ENCODE data around the gene OCRL. TPM values are rescaled to one million over a fixed set of nuclear protein-coding genes. Genes with fewer than 3 reads are reported as not detected.
"Not testable (repeated sequence)": the region's sequence is repeated elsewhere in the genome, so short reads cannot be mapped to it uniquely, and the experiment has no call there.

OCRL gene
- total RNA-seq, 1 donor from 2014 or later = 18.2 TPM

DNA sequence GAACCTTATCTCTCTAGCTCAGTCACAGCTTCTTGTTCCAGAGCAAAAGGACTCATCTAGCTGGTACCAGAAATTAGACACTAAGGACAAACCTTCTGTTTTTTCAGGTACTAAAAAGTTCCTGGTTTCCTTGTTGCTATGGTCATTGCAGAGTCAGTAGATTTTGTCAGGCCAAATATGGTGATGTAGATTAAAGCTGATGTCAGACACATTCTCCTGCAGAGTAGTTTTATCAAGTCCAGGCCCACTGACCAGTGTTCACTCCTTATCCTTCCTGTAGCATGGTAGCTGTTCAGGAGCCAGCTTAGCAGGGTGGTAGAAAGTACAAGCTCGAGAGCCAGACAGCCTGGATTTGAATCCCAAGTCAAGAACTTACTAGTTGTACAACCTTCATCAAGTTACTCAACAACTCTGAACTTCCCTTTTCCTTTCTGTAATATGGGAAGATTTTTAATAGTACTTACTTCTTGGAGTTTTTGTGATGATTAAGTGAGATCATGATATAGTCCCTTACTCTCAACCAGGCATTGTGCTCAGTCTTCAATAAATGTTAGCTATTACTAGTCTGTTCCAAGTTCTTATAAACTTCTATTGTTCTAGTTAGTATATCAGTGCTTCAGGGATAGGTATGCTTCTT is 17.9 kb downstream of the OCRL start:
- no peak for FAIRE-seq

DNA sequence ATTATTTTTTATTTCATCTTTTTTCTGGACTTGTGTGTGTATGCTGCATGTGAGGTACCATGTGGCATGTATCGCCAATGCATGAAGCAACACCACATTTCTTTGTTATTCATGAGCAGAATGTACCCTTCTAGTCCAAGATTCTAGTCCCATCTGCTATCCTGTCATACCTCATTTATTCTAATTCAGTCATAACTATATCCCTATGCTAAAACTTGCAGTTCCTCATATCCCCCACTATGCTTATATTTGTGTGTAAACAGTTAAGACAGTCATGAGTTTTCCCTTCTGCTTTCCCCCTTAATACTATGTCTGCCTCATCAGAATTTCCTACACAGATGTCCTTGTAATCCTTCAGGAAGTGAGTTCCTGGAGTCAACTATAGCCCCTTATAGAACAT is 19.7 kb downstream of the OCRL start:
- no peaks in the 10 kb centered on the region for H3K36me3 ChIP-seq (ENCODE audit: control insufficient read depth, insufficient read depth, low read length)
- DNase-seq (ENCODE audit: low read depth) = no peak
- TF ChIP-seq, protein P1, sequence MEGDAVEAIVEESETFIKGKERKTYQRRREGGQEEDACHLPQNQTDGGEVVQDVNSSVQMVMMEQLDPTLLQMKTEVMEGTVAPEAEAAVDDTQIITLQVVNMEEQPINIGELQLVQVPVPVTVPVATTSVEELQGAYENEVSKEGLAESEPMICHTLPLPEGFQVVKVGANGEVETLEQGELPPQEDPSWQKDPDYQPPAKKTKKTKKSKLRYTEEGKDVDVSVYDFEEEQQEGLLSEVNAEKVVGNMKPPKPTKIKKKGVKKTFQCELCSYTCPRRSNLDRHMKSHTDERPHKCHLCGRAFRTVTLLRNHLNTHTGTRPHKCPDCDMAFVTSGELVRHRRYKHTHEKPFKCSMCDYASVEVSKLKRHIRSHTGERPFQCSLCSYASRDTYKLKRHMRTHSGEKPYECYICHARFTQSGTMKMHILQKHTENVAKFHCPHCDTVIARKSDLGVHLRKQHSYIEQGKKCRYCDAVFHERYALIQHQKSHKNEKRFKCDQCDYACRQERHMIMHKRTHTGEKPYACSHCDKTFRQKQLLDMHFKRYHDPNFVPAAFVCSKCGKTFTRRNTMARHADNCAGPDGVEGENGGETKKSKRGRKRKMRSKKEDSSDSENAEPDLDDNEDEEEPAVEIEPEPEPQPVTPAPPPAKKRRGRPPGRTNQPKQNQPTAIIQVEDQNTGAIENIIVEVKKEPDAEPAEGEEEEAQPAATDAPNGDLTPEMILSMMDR (IDR thresholded peaks at IDR 0.05; ENCODE audit: insufficient read depth, low read length, severe bottlenecking) = no peak
- no peaks in the 10 kb centered on the region for H3K27me3 ChIP-seq (ENCODE audit: control insufficient read depth, insufficient read depth, low read length)
- no peak for FAIRE-seq
- no peak overlapping the region for H3K4me3 ChIP-seq (ENCODE audit: low read depth, low read length)

More for the DNA sequence above, 17.9 kb downstream of the OCRL start:
- no peaks in the 10 kb centered on the region for H3K27me3 ChIP-seq (ENCODE audit: control insufficient read depth, insufficient read depth, low read length)
- H3K4me3 ChIP-seq (ENCODE audit: low read depth, low read length) = no peak overlapping the region
- TF ChIP-seq, protein P1 (IDR thresholded peaks at IDR 0.05; ENCODE audit: insufficient read depth, low read length, severe bottlenecking) = no peak
- H3K36me3 ChIP-seq (ENCODE audit: control insufficient read depth, insufficient read depth, low read length) = no peaks in the 10 kb centered on the region
- DNase-seq (ENCODE audit: low read depth) = no peak

DNA sequence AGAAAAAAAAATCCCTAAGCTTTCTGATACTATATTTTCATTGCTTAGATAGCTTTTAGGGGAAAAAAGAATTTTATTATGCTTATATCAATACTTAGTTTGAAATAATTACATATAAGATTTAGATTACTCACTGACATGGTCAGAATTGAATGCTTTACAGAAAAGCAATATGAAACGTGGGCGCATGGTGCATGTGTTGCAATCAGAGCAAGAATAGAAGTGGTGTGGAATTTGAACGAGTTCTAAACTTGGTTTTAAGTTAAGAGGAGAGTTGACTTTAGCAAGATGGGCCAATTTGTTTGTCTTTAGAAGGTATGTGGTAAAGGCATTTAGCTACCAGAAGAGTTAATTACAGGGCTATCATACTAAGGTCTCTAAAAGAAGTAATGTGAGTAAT is 21.4 kb downstream of the OCRL start:
- H3K36me3 ChIP-seq (ENCODE audit: control insufficient read depth, insufficient read depth, low read length) = peaks cover 2% of the 10 kb centered on the region

DNA sequence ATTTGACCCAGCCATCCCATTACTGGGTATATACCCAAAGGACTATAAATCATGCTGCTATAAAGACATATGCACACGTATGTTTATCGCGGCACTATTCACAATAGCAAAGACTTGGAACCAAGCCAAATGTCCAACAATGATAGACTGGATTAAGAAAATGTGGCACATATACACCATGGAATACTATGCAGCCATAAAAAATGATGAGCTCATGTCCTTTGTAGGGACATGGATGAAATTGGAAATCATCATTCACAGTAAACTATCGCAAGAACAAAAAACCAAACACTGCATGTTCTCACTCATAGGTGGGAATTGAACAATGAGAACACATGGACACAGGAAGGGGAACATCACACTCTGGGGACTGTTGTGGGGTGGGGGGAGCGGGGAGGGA is 24.3 kb downstream of the OCRL start:
- not testable (repeated sequence) for H3K27me3 ChIP-seq (ENCODE audit: control insufficient read depth, insufficient read depth, low read length); FAIRE-seq; H3K36me3 ChIP-seq (ENCODE audit: control insufficient read depth, insufficient read depth, low read length); DNase-seq (ENCODE audit: low read depth); H3K4me3 ChIP-seq (ENCODE audit: low read depth, low read length)

More for the DNA sequence above, 21.4 kb downstream of the OCRL start:
- FAIRE-seq (no peak), DNase-seq (ENCODE audit: low read depth) (no peak)
- Histone ChIP-seq H3K27me3 (ENCODE audit: control insufficient read depth, insufficient read depth, low read length) (no peaks in the 10 kb centered on the region), H3K4me3 (ENCODE audit: low read depth, low read length) (no peak overlapping the region)
- TF ChIP-seq, protein P1 (IDR thresholded peaks at IDR 0.05; ENCODE audit: insufficient read depth, low read length, severe bottlenecking) = no peak

DNA sequence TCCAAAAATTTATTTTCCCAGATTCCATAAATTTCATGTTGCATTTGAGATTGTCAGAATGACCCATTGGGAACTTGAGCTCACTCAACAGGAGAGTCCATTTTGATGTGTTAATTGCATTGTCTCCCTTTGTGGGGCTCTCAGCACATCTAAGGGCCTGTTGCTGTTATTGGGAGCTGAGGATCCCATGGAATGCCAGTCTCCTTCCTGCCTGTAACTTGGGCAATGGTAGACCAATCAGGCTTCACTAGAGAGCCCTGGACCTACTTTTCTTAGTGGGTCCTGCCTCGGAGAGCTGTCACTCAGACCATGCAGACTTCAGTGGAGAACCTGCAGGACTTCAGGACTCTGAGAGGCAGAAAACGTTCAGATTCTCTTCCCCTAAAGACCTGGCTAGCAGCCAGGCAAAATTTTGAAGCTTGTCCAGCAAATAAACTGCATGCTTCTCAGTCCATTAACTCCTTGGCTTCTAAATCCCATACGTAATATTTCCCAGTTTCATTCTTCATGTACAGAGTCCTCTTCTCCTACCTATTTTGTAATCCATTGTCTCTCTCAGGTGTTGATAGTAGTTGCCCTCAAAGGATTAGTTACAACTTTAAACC is 25.1 kb downstream of the OCRL start:
- DNase-seq (ENCODE audit: low read depth) (no peak), FAIRE-seq (no peak)
- Histone ChIP-seq H3K4me3 (ENCODE audit: low read depth, low read length) (no peak overlapping the region), H3K36me3 (ENCODE audit: control insufficient read depth, insufficient read depth, low read length) (peaks cover 2% of the 10 kb centered on the region), H3K27me3 (ENCODE audit: control insufficient read depth, insufficient read depth, low read length) (no peaks in the 10 kb centered on the region)
- TF ChIP-seq, protein P1 (IDR thresholded peaks at IDR 0.05; ENCODE audit: insufficient read depth, low read length, severe bottlenecking) = no peak

DNA sequence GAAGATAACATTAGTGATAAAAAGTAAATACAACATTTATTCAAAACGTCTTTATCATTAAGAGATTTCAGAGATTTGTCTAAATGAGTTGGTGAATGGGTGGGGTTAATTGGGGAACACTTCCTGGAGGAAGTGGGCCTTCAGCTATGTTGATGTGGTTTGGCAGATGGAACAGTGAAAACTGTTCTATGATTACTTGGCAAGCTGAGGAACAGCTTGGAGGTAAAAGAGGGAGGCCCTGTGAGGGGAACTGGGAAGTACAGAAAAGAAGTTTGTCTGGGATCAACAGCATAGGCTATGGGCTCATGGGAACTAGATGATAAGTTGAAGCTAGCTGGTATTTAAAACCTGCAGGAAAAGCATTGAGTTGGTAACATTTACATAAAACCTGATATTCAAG is 26.0 kb downstream of the OCRL start:
- TF ChIP-seq, protein P1 (IDR thresholded peaks at IDR 0.05; ENCODE audit: insufficient read depth, low read length, severe bottlenecking) = no peak
- FAIRE-seq (no peak), DNase-seq (ENCODE audit: low read depth) (no peak)
- Histone ChIP-seq H3K4me3 (ENCODE audit: low read depth, low read length) (no peak overlapping the region), H3K27me3 (ENCODE audit: control insufficient read depth, insufficient read depth, low read length) (no peaks in the 10 kb centered on the region), H3K36me3 (ENCODE audit: control insufficient read depth, insufficient read depth, low read length) (peaks cover 2% of the 10 kb centered on the region)
